OCI-LY7 (cell line): ENCODE results near the gene CYP3A4. TPM values are rescaled to one million over a fixed set of nuclear protein-coding genes. Genes with fewer than 3 reads are reported as not detected.

Experiments used
- BruUV-seq: library from RNA; stranded (reverse); fragments of 400-500 nt; replicated peaks from 2 replicates; lab custom pipeline; 2021; lab: Mats Ljungman, UMichigan
- CTCF ChIA-PET: fragments of 300-600 bp; sonication (Branson Sonifier 250); formaldehyde crosslinking; loops from one replicate; lab custom pipeline; 2022; ENCODE audit warnings: antibody characterized with exemption; ENCODE audit not compliant: unreplicated experiment; lab: Charles Lee
- POLR2A ChIA-PET: fragments of 300-600 bp; sonication (Branson Sonifier 250); formaldehyde crosslinking; loops from one replicate; lab custom pipeline; 2022; ENCODE audit warnings: antibody characterized with exemption; lab: Charles Lee
- DNase-seq: peaks from one replicate; pipeline ENCODE4 v3.0.0-alpha.2; 2015; ENCODE audit warnings: low spot score
- H2AFZ ChIP-seq: fragments of 200-600 bp; sonication (generic), shearing (Covaris generic); 2 replicates; pipeline ENCODE4 v1.6.1; 2014; ENCODE audit warnings: mild to moderate bottlenecking, antibody characterized with exemption, low read length, moderate library complexity
- H3K27ac ChIP-seq: fragments of 200-600 bp; sonication (generic); 2 replicates; pipeline ENCODE4 v1.5.1; 2014; ENCODE audit warnings: mixed run types, low read depth, mild to moderate bottlenecking, moderate library complexity, low read length, inconsistent platforms; ENCODE audit not compliant: poor library complexity, severe bottlenecking
- H3K36me3 ChIP-seq: fragments of 200-600 bp; sonication (generic); 2 replicates; pipeline ENCODE4 v1.6.1; 2014; ENCODE audit warnings: mild to moderate bottlenecking, antibody characterized with exemption, low read length, moderate library complexity, mixed read lengths; ENCODE audit not compliant: insufficient read depth
- H3K4me1 ChIP-seq: fragments of 200-600 bp; sonication (generic); 2 replicates; pipeline ENCODE4 v1.5.1; 2014; ENCODE audit warnings: mild to moderate bottlenecking, low read length; ENCODE audit not compliant: insufficient read depth, poor library complexity, severe bottlenecking
- H3K4me2 ChIP-seq: fragments of 200-600 bp; sonication (generic); 2 replicates; pipeline ENCODE4 v1.6.1; 2014; ENCODE audit warnings: mild to moderate bottlenecking, low read length
- H3K4me3 ChIP-seq: fragments of 200-600 bp; sonication (generic); 2 replicates; pipeline ENCODE4 v1.5.1; 2014; ENCODE audit warnings: mild to moderate bottlenecking, low read depth, low read length; ENCODE audit not compliant: poor library complexity, severe bottlenecking
- H3K79me2 ChIP-seq: fragments of 200-600 bp; sonication (generic); 2 replicates; pipeline ENCODE4 v1.6.1; 2016; ENCODE audit warnings: low read depth, mild to moderate bottlenecking, low read length, moderate library complexity, mixed read lengths; ENCODE audit not compliant: insufficient read depth
- H3K9me2 ChIP-seq: fragments of 200-600 bp; sonication (generic); 2 replicates; pipeline ENCODE4 v1.6.1; 2016; ENCODE audit warnings: mild to moderate bottlenecking, low read length, mixed read lengths; ENCODE audit not compliant: insufficient read depth
- H3K9me3 ChIP-seq: fragments of 200-600 bp; sonication (generic); 2 replicates; pipeline ENCODE4 v1.6.1; 2014; ENCODE audit warnings: mild to moderate bottlenecking, mixed run types, low read length, mixed read lengths
- H4K20me1 ChIP-seq: fragments of 200-600 bp; sonication (generic); 2 replicates; pipeline ENCODE4 v1.6.1; 2014; ENCODE audit warnings: mild to moderate bottlenecking, antibody characterized with exemption, low read length, moderate library complexity, mixed read lengths; ENCODE audit not compliant: insufficient read depth
- CTCF ChIP-seq: fragments of 200-600 bp; sonication (generic); conservative IDR thresholded peaks from 2 replicates; pipeline ENCODE4 v1.5.1; 2014; ENCODE audit warnings: mild to moderate bottlenecking, antibody characterized with exemption, low read length, moderate library complexity, mixed read lengths
- EZH2phosphoT487 ChIP-seq: fragments of 200-600 bp; sonication (generic); IDR thresholded peaks from 2 replicates; pipeline ENCODE4 v1.6.1; 2018; ENCODE audit warnings: low read depth, borderline replicate concordance, mild to moderate bottlenecking, mixed run types, antibody characterized with exemption, low read length, moderate library complexity, mixed read lengths
- intact Hi-C: fragments of 100-400 bp; cut with micrococcal nuclease; formaldehyde crosslinking; loops from one replicate; pipeline ENCODE4 v1.10.0; 2022; ENCODE audit not compliant: unreplicated experiment
- total RNA-seq, 2 experiments: library from RNA; depleted of rRNA in 1 of 2; stranded (reverse); fragments of >200 nt in 1 of 2; shearing (Covaris generic) in 1 of 2; gene quantifications; 2 replicates each; pipeline ENCODE4 v1.2.3, GENCODE V29; 2014 to 2022

Gene CYP3A4
- total RNA-seq, 2 experiments from 2014 or later = not detected

- H4K20me1 ChIP-seq = no peaks in the 10 kb centered on the region
- no peaks in the 10 kb centered on the region for H3K9me2 ChIP-seq
- no peaks in the 10 kb centered on the region for H3K36me3 ChIP-seq
- POLR2A ChIA-PET = no interaction called here
- intact Hi-C loops = no loop called here
- CTCF ChIA-PET = no interaction called here
- H3K4me2 ChIP-seq = no peak overlapping the region
- H3K79me2 ChIP-seq = no peaks in the 10 kb centered on the region
- no peak overlapping the region for H3K27ac ChIP-seq
- TF ChIP-seq CTCF = no peak
- TF ChIP-seq EZH2phosphoT487 = no peak
- no peak for DNase-seq
- no TSS peak for BruUV-seq
- H3K9me3 ChIP-seq = no peaks in the 10 kb centered on the region
- no peaks in the 10 kb centered on the region for H3K4me1 ChIP-seq
- H3K4me3 ChIP-seq = no peak overlapping the region
- H2AFZ ChIP-seq = no peak overlapping the region
These were observed 10.9 kb upstream of the CYP3A4 start for GRCh38 chr7:99794585-99795502.

GRCh38 chr7:99793443-99793842, 9.5 kb upstream of the CYP3A4 start:
- H3K4me3 ChIP-seq = no peak overlapping the region
- no peaks in the 10 kb centered on the region for H4K20me1 ChIP-seq
- H3K9me2 ChIP-seq = no peaks in the 10 kb centered on the region
- no peak for DNase-seq
- H3K79me2 ChIP-seq = no peaks in the 10 kb centered on the region
- intact Hi-C loops = no loop called here
- H3K4me2 ChIP-seq = no peak overlapping the region
- H3K4me1 ChIP-seq = no peaks in the 10 kb centered on the region
- no peaks in the 10 kb centered on the region for H3K9me3 ChIP-seq
- no peaks in the 10 kb centered on the region for H3K36me3 ChIP-seq
- ChIA-PET POLR2A (no interaction called here), CTCF (interaction anchor here (0.5 kb wide), 1 partner anchor 360 kb away, joined by 3 read pairs; no protein-coding TSS in a partner anchor)
- H2AFZ ChIP-seq = no peak overlapping the region
- BruUV-seq = no TSS peak
- H3K27ac ChIP-seq = no peak overlapping the region
- TF ChIP-seq EZH2phosphoT487 = no peak
- TF ChIP-seq CTCF = no peak

- TF ChIP-seq EZH2phosphoT487 (no peak), CTCF (no peak)
- H3K4me3 ChIP-seq = no peak overlapping the region
- H3K79me2 ChIP-seq = no peaks in the 10 kb centered on the region
- H3K4me2 ChIP-seq = no peak overlapping the region
- no TSS peak for BruUV-seq
- ChIA-PET POLR2A (no interaction called here), CTCF (no interaction called here)
- no peaks in the 10 kb centered on the region for H4K20me1 ChIP-seq
- no peaks in the 10 kb centered on the region for H3K9me3 ChIP-seq
- H3K36me3 ChIP-seq = no peaks in the 10 kb centered on the region
- H3K27ac ChIP-seq = no peak overlapping the region
- intact Hi-C loops = no loop called here
- H2AFZ ChIP-seq = no peak overlapping the region
- no peak for DNase-seq
- no peaks in the 10 kb centered on the region for H3K9me2 ChIP-seq
- no peaks in the 10 kb centered on the region for H3K4me1 ChIP-seq
These were observed 9.0 kb upstream of the CYP3A4 start for GRCh38 chr7:99792967-99793366.
